Caco-2 (cell line): Measurements from ENCODE around the gene AGAP1. TPM values are rescaled to one million over a fixed set of nuclear protein-coding genes. Genes with fewer than 3 reads are reported as not detected.

Experiments
- BruUV-seq: library from RNA; stranded (reverse); fragments of 400-500 nt; replicated peaks from 2 replicates; lab custom pipeline; 2021; lab: Mats Ljungman, UMichigan
- CTCF ChIA-PET: fragments of 300-600 bp; sonication (Branson Sonifier 250); formaldehyde crosslinking; loops from one replicate; lab custom pipeline; 2022; ENCODE audit warnings: antibody characterized with exemption; lab: Charles Lee
- POLR2A ChIA-PET: fragments of 300-600 bp; sonication (Branson Sonifier 250); formaldehyde crosslinking; loops from one replicate; lab custom pipeline; 2022; ENCODE audit warnings: antibody characterized with exemption; lab: Charles Lee
- DNase-seq, 2 experiments: peaks; one replicate each; pipeline versions ENCODE4 v3.0.0 to v3.0.0-alpha.2; 2020 to 2022
- H3K27me3 ChIP-seq: replicated peaks from 2 replicates; pipeline ENCODE4 v1.6.0; 2011; ENCODE audit warnings: low read length; ENCODE audit not compliant: control insufficient read depth, insufficient read depth
- H3K36me3 ChIP-seq: 2 replicates; pipeline ENCODE4 v1.5.1; 2011; ENCODE audit warnings: low read length; ENCODE audit not compliant: control insufficient read depth, insufficient read depth
- H3K4me1 ChIP-seq: fragments of 250-450 bp; sonication (Bioruptor Pico); 2 replicates; pipeline ENCODE4 v1.5.1; 2020; ENCODE audit warnings: mild to moderate bottlenecking
- H3K4me3 ChIP-seq: 2 replicates; pipeline ENCODE4 v1.5.1; 2011; ENCODE audit warnings: low read depth, mild to moderate bottlenecking, control low read depth, low read length
- H3K9me3 ChIP-seq: fragments of 250-450 bp; sonication (Bioruptor Pico); 2 replicates; pipeline ENCODE4 v1.5.1; 2020; ENCODE audit warnings: mild to moderate bottlenecking, moderate library complexity
- H3K27ac Mint-ChIP-seq: one replicate; pipeline ENCODE4 v1.8.0; 2022; ENCODE audit warnings: mixed read lengths; ENCODE audit not compliant: unreplicated experiment
- H3K27me3 Mint-ChIP-seq: one replicate; pipeline ENCODE4 v1.8.0; 2022; ENCODE audit warnings: mixed read lengths; ENCODE audit not compliant: insufficient read depth, unreplicated experiment
- H3K36me3 Mint-ChIP-seq: one replicate; pipeline ENCODE4 v1.8.0; 2022; ENCODE audit warnings: mild to moderate bottlenecking, mixed read lengths; ENCODE audit not compliant: insufficient read depth, unreplicated experiment
- H3K4me1 Mint-ChIP-seq: one replicate; pipeline ENCODE4 v1.8.0; 2022; ENCODE audit warnings: low read depth, mixed read lengths; ENCODE audit not compliant: unreplicated experiment
- H3K4me3 Mint-ChIP-seq: one replicate; pipeline ENCODE4 v1.8.0; 2022; ENCODE audit warnings: mild to moderate bottlenecking, moderate library complexity, mixed read lengths; ENCODE audit not compliant: unreplicated experiment
- H3K9me3 Mint-ChIP-seq: one replicate; pipeline ENCODE4 v1.8.0; 2022; ENCODE audit warnings: mixed read lengths; ENCODE audit not compliant: unreplicated experiment
- CTCF ChIP-seq, 2 experiments: fragments of 200-600 bp in 1 of 2; IDR thresholded peaks; 1 replicate in 1 of 2; 2 replicates in 1 of 2; pipeline versions ENCODE4 v1.5.1 to v1.8.0; 2011 to 2022; ENCODE audit warnings: antibody characterized with exemption in 1 of 2, control low read depth in 1 of 2, inconsistent platforms in 1 of 2, low read depth in 1 of 2, low read length in 1 of 2, mild to moderate bottlenecking in 1 of 2, moderate library complexity in 1 of 2; ENCODE audit not compliant: insufficient read depth in 1 of 2, severe bottlenecking in 1 of 2, unreplicated experiment in 1 of 2
- intact Hi-C: fragments of 100-400 bp; cut with micrococcal nuclease; formaldehyde crosslinking; loops from one replicate; pipeline ENCODE4 v1.10.0; 2022; ENCODE audit not compliant: unreplicated experiment
- total RNA-seq: library from RNA; stranded (reverse); gene quantifications from 2 replicates; pipeline ENCODE4 v1.2.3, GENCODE V29; 2022

AGAP1 gene
- total RNA-seq, 1 experiment from 2014 or later = 41.7 TPM

- no TSS peak for BruUV-seq
- Mint-ChIP-seq H3K36me3 (no peaks in the 10 kb centered on the region), H3K4me1 (peaks cover 14% of the 10 kb centered on the region), H3K9me3 (no peaks in the 10 kb centered on the region), H3K27ac (peak overlapping the region; percentile 39), H3K4me3 (peak overlapping the region; percentile 2), H3K27me3 (no peaks in the 10 kb centered on the region)
- no peaks in the 10 kb centered on the region for H3K27me3 ChIP-seq
- intact Hi-C loops = no loop called here
- H3K4me1 ChIP-seq = peaks cover 23% of the 10 kb centered on the region
- H3K4me3 ChIP-seq = no peak overlapping the region
- TF ChIP-seq CTCF (IDR thresholded peaks at IDR 0.05; ENCODE audit: insufficient read depth in 1 of 2, low read depth in 1 of 2, low read length in 1 of 2, severe bottlenecking in 1 of 2, unreplicated experiment in 1 of 2) = no peak
- H3K36me3 ChIP-seq = no peaks in the 10 kb centered on the region
- ChIA-PET POLR2A (no interaction called here), CTCF (no interaction called here)
- no peaks in the 10 kb centered on the region for H3K9me3 ChIP-seq
- DNase-seq = peak in 1 of 2 experiments; percentile 32
Observed at GRCh38 chr2:235544689-235544969, 50.8 kb downstream of the AGAP1 start.

GRCh38 chr2:235545339-235546150 lies 51.7 kb downstream of the AGAP1 start:
- BruUV-seq = no TSS peak
- intact Hi-C loops = no loop called here
- TF ChIP-seq CTCF (IDR thresholded peaks at IDR 0.05; ENCODE audit: insufficient read depth in 1 of 2, low read depth in 1 of 2, low read length in 1 of 2, severe bottlenecking in 1 of 2, unreplicated experiment in 1 of 2) = no peak

GRCh38 chr2:235546151-235546435 lies 52.2 kb downstream of the AGAP1 start:
- Mint-ChIP-seq H3K4me1 (peaks cover 14% of the 10 kb centered on the region), H3K9me3 (no peaks in the 10 kb centered on the region), H3K27ac (no peak overlapping the region), H3K27me3 (no peaks in the 10 kb centered on the region), H3K4me3 (no peak overlapping the region), H3K36me3 (no peaks in the 10 kb centered on the region)
- no peaks in the 10 kb centered on the region for H3K9me3 ChIP-seq
- no peak for TF ChIP-seq CTCF (IDR thresholded peaks at IDR 0.05; ENCODE audit: insufficient read depth in 1 of 2, low read depth in 1 of 2, low read length in 1 of 2, severe bottlenecking in 1 of 2, unreplicated experiment in 1 of 2)
- no TSS peak for BruUV-seq
- DNase-seq = no peak
- POLR2A ChIA-PET = no interaction called here
- no peaks in the 10 kb centered on the region for H3K27me3 ChIP-seq
- H3K36me3 ChIP-seq = no peaks in the 10 kb centered on the region
- intact Hi-C loops = no loop called here
- CTCF ChIA-PET = no interaction called here
- H3K4me1 ChIP-seq = peaks cover 23% of the 10 kb centered on the region
- H3K4me3 ChIP-seq = no peak overlapping the region

More at GRCh38 chr2:235545339-235546150, 51.7 kb downstream of the AGAP1 start:
- Mint-ChIP-seq H3K4me1 (peaks cover 14% of the 10 kb centered on the region), H3K27ac (no peak overlapping the region), H3K9me3 (no peaks in the 10 kb centered on the region), H3K36me3 (no peaks in the 10 kb centered on the region), H3K27me3 (no peaks in the 10 kb centered on the region), H3K4me3 (no peak overlapping the region)
- Histone ChIP-seq H3K9me3 (no peaks in the 10 kb centered on the region), H3K4me3 (no peak overlapping the region), H3K27me3 (no peaks in the 10 kb centered on the region), H3K36me3 (no peaks in the 10 kb centered on the region), H3K4me1 (peaks cover 23% of the 10 kb centered on the region)
- POLR2A ChIA-PET = interaction anchor here (0.6 kb wide), 1 partner anchor 871 kb away, joined by 8 read pairs; no protein-coding TSS in a partner anchor
- CTCF ChIA-PET = no interaction called here
- no peak for DNase-seq
